Endothelial cell (in vitro differentiated cells): ENCODE results near the gene HELZ2. TPM values are rescaled to one million over a fixed set of nuclear protein-coding genes. Genes with fewer than 3 reads are reported as not detected.

ENCODE experiments used
- DNase-seq: peaks from one replicate; pipeline ENCODE4 v3.0.0; 2021; ENCODE audit warnings: low spot score
- H3K27ac Mint-ChIP-seq: one replicate; pipeline ENCODE4 v1.8.0; 2021; ENCODE audit warnings: mixed read lengths, inconsistent platforms; ENCODE audit not compliant: unreplicated experiment
- H3K27me3 Mint-ChIP-seq: one replicate; pipeline ENCODE4 v1.8.0; 2021; ENCODE audit warnings: mild to moderate bottlenecking, moderate library complexity, mixed read lengths, inconsistent platforms; ENCODE audit not compliant: unreplicated experiment
- H3K36me3 Mint-ChIP-seq: one replicate; pipeline ENCODE4 v1.8.0; 2021; ENCODE audit warnings: mild to moderate bottlenecking, low read depth, mixed read lengths, inconsistent platforms; ENCODE audit not compliant: unreplicated experiment
- H3K4me1 Mint-ChIP-seq: one replicate; pipeline ENCODE4 v1.8.0; 2021; ENCODE audit warnings: mild to moderate bottlenecking, mixed read lengths, inconsistent platforms; ENCODE audit not compliant: unreplicated experiment
- H3K4me3 Mint-ChIP-seq: one replicate; pipeline ENCODE4 v1.8.0; 2021; ENCODE audit warnings: mild to moderate bottlenecking, mixed read lengths, inconsistent platforms; ENCODE audit not compliant: unreplicated experiment
- H3K9me3 Mint-ChIP-seq: one replicate; pipeline ENCODE4 v1.8.0; 2021; ENCODE audit warnings: mixed read lengths, inconsistent platforms; ENCODE audit not compliant: unreplicated experiment
- total RNA-seq: library from RNA; stranded (reverse); fragmentation: NEBNext Ultra II Directional; extraction: Animal tissue kit (Norgen Biotek cat#: 25700); gene quantifications from one replicate; pipeline ENCODE4 v1.2.1, GENCODE V29; 2021; ENCODE audit not compliant: unreplicated experiment
- TF ChIP-seq, protein P1 (sequence below): fragments of 200-600 bp; sonication (generic); IDR thresholded peaks from one replicate; pipeline ENCODE4 v1.5.0; 2021; ENCODE audit warnings: antibody characterized with exemption; ENCODE audit not compliant: unreplicated experiment

Gene HELZ2
- total RNA-seq, 1 donor from 2014 or later = 15.3 TPM

DNA sequence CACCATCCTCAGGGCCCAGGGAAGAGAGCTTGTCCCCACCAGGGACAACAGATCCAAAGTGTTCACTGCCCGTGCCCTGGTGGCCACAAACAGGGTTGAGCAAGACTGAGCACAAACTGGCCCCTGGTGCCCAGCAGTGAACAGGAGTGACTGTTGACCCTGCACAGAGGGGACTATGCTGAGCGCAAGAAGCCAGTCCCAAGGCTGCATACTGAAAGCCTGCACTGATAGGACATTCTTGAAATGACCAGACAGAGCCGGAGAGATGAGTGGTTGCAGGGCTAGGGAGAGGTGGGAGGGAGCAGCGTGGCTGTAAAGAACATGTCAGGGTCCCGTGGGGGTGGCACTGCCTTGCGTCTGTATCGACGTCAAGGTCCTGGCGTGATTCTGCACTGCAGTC, 23.0 kb downstream of the HELZ2 start:
- no peak for DNase-seq
- no peaks in the 10 kb centered on the region for H3K9me3 Mint-ChIP-seq
- no peak overlapping the region for H3K4me3 Mint-ChIP-seq
- TF ChIP-seq, protein P1, sequence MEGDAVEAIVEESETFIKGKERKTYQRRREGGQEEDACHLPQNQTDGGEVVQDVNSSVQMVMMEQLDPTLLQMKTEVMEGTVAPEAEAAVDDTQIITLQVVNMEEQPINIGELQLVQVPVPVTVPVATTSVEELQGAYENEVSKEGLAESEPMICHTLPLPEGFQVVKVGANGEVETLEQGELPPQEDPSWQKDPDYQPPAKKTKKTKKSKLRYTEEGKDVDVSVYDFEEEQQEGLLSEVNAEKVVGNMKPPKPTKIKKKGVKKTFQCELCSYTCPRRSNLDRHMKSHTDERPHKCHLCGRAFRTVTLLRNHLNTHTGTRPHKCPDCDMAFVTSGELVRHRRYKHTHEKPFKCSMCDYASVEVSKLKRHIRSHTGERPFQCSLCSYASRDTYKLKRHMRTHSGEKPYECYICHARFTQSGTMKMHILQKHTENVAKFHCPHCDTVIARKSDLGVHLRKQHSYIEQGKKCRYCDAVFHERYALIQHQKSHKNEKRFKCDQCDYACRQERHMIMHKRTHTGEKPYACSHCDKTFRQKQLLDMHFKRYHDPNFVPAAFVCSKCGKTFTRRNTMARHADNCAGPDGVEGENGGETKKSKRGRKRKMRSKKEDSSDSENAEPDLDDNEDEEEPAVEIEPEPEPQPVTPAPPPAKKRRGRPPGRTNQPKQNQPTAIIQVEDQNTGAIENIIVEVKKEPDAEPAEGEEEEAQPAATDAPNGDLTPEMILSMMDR = no peak
- H3K27ac Mint-ChIP-seq = no peak overlapping the region
- H3K4me1 Mint-ChIP-seq = no peaks in the 10 kb centered on the region
- H3K27me3 Mint-ChIP-seq = peaks cover 2% of the 10 kb centered on the region
- H3K36me3 Mint-ChIP-seq = no peaks in the 10 kb centered on the region

- Mint-ChIP-seq H3K4me3 (no peak overlapping the region), H3K4me1 (no peaks in the 10 kb centered on the region), H3K9me3 (no peaks in the 10 kb centered on the region), H3K36me3 (no peaks in the 10 kb centered on the region), H3K27me3 (peaks cover 2% of the 10 kb centered on the region), H3K27ac (no peak overlapping the region)
- DNase-seq = no peak
- TF ChIP-seq, protein P1 = no peak
Measured at GRCh38 chr20:63549679-63550282, 24.3 kb downstream of the HELZ2 start.

DNA sequence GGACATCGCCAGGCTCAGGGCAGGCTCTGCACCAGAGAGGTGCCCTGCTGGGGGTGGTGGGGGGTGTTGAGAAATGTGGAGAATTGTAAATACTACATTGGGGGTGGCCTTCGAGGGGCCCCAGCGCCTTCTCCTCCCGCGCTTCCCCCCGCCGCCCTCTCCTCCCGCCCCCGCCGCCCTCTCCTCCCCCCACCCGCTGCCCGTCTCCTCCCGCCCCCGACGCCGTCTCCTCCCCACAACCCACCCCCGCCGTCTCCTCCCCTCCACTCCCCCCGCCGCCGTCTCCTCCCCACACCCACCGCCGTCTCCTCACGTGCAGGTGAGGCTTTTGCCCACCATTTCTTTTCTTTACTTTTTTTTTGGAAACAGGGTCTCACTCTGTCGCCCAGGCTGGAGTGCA, 25.0 kb downstream of the HELZ2 start:
- H3K9me3 Mint-ChIP-seq = no peaks in the 10 kb centered on the region
- H3K4me1 Mint-ChIP-seq = no peaks in the 10 kb centered on the region
- peaks cover 2% of the 10 kb centered on the region for H3K27me3 Mint-ChIP-seq
- H3K36me3 Mint-ChIP-seq = no peaks in the 10 kb centered on the region
- TF ChIP-seq, protein P1 = no peak
- DNase-seq = no peak
- no peak overlapping the region for H3K27ac Mint-ChIP-seq
- H3K4me3 Mint-ChIP-seq = no peak overlapping the region

DNA sequence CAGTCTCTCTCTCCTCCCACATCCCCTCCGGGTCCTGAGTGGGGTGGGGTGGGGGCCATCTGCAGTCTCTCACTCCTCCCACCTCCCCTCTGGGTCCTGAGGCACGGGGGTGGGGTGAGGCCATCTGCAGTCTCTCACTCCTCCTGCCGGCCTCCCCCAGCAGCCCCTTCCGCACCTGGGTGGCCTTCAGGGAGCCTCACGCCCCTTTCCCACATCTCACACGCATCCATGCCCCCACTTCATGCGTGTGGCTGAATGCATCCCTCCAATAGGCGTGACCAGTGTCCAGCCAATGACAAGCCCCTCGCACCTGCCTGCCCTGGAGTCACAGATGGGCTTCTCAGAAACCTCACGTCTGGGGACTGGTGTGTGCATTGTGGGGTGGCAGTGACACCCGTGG, 25.5 kb downstream of the HELZ2 start:
- Mint-ChIP-seq H3K4me3 (no peak overlapping the region), H3K9me3 (no peaks in the 10 kb centered on the region), H3K36me3 (peaks cover 4% of the 10 kb centered on the region), H3K27me3 (peaks cover 6% of the 10 kb centered on the region), H3K27ac (no peak overlapping the region), H3K4me1 (no peaks in the 10 kb centered on the region)
- DNase-seq = no peak
- TF ChIP-seq, protein P1 = no peak

- TF ChIP-seq, protein P1 = no peak
- Mint-ChIP-seq H3K27ac (no peak within 1 kb of the TSS), H3K4me3 (no peak within 1 kb of the TSS), H3K27me3 (peaks cover 6% of the 10 kb centered on the region), H3K36me3 (peaks cover 5% of the 10 kb centered on the region), H3K9me3 (no peaks in the 10 kb centered on the region), H3K4me1 (no peaks in the 10 kb centered on the region)
- DNase-seq = no peak
Measured at GRCh38 chr20:63547725-63548480, 26.1 kb downstream of the HELZ2 start, which contains the start of gene SRMS. Gene SRMS, minus strand, starts transcription at chr20:63547749. Its CDS starts 286 bp downstream, at chr20:63547463.
